GM12872 (cell line): ENCODE data around the gene KIF14.

Experiments used
- CTCF ChIP-seq: IDR thresholded peaks from 3 replicates; pipeline ENCODE4 v1.5.1; 2011; ENCODE audit warnings: low read depth, mild to moderate bottlenecking, low read length, moderate library complexity; ENCODE audit not compliant: insufficient read depth

The KIF14 gene

GRCh38 chr1:200530623-200531261 is 89.8 kb downstream of the KIF14 start:
- TF ChIP-seq CTCF: no peak

- no peak for TF ChIP-seq CTCF
Observed at GRCh38 chr1:200528858-200529606, 91.5 kb downstream of the KIF14 start.

GRCh38 chr1:200527670-200528069 is 92.9 kb downstream of the KIF14 start:
- no peak for TF ChIP-seq CTCF

- no peak for TF ChIP-seq CTCF
Observed at GRCh38 chr1:200526709-200527612, 93.6 kb downstream of the KIF14 start.

GRCh38 chr1:200525090-200525987 is 95.2 kb downstream of the KIF14 start:
- TF ChIP-seq CTCF: no peak

GRCh38 chr1:200524092-200524491 is 96.5 kb downstream of the KIF14 start:
- no peak for TF ChIP-seq CTCF

GRCh38 chr1:200520735-200521134 is 99.8 kb downstream of the KIF14 start:
- TF ChIP-seq CTCF: no peak
